Subcutaneous adipose tissue (tissue), 4 donors: ENCODE data around the gene NT5DC3. TPM values are rescaled to one million over a fixed set of nuclear protein-coding genes. Genes with fewer than 3 reads are reported as not detected.

Source experiments
- total RNA-seq, 4 donors: library from RNA; depleted of rRNA; stranded (reverse); fragments of >200 nt; gene quantifications; one replicate each; pipeline ENCODE4 v1.1.0, GENCODE V29; 2016
- TF ChIP-seq, protein P1 (sequence below): fragments of 450-650 bp; IDR thresholded peaks from one replicate; pipeline ENCODE4 v1.5.1; 2016; ENCODE audit warnings: low read depth, mild to moderate bottlenecking, control low read depth, antibody characterized with exemption, moderate library complexity

Gene NT5DC3
- total RNA-seq, 4 donors from 2014 or later = 4.5 to 7.0 (median 5.6) TPM

DNA sequence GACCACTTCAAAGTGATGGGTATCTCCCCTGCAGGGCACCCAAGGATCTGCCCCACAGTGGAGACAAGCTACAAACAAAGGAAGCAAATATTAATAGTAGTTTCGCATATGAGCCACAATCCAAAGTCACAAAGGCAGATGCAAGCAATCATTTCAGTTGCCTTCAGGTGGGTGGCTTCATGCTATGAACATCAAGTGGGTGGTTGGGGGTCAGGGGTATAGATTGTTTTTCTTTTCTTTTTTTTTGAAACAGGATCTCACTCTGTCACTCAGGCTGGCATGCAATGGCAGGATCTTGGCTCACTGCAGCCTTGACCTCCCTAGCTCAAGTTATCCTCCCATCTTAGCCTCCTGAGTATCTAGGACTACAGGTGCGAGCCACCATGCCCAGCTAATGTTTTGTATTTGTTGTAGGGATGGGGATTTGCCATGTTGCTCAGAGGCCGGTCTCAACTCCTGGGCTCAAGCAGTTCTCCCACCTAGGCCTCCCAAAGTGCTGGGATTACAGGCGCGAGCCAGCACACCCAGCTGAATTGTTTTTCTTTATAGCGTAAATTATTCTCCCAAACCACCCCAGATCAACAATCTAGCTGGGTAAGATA, 13.4 kb upstream of the NT5DC3 start:
- TF ChIP-seq, protein P1, sequence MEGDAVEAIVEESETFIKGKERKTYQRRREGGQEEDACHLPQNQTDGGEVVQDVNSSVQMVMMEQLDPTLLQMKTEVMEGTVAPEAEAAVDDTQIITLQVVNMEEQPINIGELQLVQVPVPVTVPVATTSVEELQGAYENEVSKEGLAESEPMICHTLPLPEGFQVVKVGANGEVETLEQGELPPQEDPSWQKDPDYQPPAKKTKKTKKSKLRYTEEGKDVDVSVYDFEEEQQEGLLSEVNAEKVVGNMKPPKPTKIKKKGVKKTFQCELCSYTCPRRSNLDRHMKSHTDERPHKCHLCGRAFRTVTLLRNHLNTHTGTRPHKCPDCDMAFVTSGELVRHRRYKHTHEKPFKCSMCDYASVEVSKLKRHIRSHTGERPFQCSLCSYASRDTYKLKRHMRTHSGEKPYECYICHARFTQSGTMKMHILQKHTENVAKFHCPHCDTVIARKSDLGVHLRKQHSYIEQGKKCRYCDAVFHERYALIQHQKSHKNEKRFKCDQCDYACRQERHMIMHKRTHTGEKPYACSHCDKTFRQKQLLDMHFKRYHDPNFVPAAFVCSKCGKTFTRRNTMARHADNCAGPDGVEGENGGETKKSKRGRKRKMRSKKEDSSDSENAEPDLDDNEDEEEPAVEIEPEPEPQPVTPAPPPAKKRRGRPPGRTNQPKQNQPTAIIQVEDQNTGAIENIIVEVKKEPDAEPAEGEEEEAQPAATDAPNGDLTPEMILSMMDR = no peak

GRCh38 chr12:103852498-103852997, 11.5 kb upstream of the NT5DC3 start:
- TF ChIP-seq, protein P1 = no peak

DNA sequence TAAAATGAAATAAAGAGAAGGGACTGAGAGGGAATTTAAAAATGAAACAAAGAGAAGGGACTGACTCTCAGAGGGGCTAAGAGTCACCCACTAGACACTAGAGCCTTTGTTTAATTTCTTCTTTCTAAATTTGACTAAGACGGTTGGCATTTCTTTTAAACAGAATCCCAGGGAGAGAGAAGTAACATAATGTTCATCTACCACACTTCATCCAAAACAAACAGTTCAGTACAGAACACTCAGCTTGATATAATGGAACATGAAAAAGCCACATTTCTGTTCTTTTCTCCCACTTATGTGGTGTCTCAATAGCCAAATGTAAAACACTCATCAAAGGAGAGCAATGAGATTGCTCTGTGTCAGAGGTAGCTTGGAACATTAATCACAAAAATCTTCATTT, 10.1 kb upstream of the NT5DC3 start:
- TF ChIP-seq, protein P1 = no peak

GRCh38 chr12:103850429-103850828, 9.4 kb upstream of the NT5DC3 start:
- TF ChIP-seq, protein P1 = no peak

- TF ChIP-seq, protein P1 = no peak
Observed at GRCh38 chr12:103848917-103849491, 8.0 kb upstream of the NT5DC3 start.

DNA sequence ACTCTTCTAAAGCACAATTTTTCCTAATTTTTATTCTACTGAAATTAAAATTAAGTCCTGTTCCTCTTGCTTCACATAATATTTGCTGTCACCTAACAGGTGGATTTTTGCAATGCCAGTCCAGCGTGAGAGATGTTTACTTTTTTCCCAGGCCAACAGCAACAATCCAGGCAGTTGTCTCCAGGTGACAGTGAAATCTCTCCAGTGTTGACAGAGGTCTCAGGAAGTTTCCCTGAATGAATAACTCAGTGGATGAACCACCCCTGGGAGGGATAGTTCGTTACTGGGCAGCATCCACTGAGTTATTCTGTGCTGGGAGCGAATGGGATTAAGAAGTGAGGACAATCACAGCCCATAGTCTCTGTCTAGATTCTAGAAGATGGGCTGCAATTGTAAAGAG, 7.1 kb upstream of the NT5DC3 start:
- TF ChIP-seq, protein P1 = no peak

DNA sequence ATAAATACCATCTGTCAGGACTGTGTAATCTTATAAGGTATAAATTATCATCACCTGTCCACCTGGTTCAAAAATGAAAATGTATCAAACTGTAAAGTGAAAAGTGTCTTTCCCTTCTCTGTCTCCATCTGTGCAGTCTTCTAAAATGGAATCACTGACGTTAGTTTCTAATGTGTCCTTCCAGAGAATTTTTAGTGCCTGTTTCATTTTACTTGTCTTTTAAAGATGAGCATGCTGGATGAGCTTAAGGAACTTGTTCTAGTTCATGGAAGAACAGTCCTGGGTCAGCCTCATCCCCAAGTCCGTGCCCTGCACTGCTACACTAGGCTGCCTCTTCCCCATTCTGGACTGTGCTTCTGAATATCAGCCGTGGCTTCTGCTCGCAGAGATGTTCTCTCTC, 5.4 kb upstream of the NT5DC3 start:
- TF ChIP-seq, protein P1 = no peak
